Prostate gland (tissue), 2 donors: ENCODE results near the gene RPL34. TPM values are rescaled to one million over a fixed set of nuclear protein-coding genes. Genes with fewer than 3 reads are reported as not detected.

Source experiments
- DNase-seq: peaks from one replicate; pipeline ENCODE4 v3.0.0-alpha.2; 2019; ENCODE audit warnings: low spot score
- H3K27ac ChIP-seq, 2 donors: fragments of 200-600 bp; sonication (generic); 2 replicates each; pipeline ENCODE4 v1.5.1; 2017 to 2019
- H3K27me3 ChIP-seq: fragments of 200-600 bp; sonication (generic); replicated peaks from 2 replicates; pipeline ENCODE4 v1.5.1; 2019; ENCODE audit not compliant: insufficient read depth
- H3K36me3 ChIP-seq, 2 donors: fragments of 200-600 bp; sonication (generic); 1 replicate in 1 of 2; 2 replicates in 1 of 2; pipeline versions ENCODE4 v1.5.1 to v1.8.1; 2017 to 2019
- H3K4me1 ChIP-seq: fragments of 200-600 bp; sonication (generic); replicated peaks from 2 replicates; pipeline ENCODE4 v1.5.1; 2019
- H3K4me3 ChIP-seq, 2 donors: fragments of 200-600 bp; sonication (generic); 2 replicates each; pipeline ENCODE4 v1.5.1; 2017 to 2019
- H3K9me3 ChIP-seq: fragments of 200-600 bp; sonication (generic); 2 replicates; pipeline ENCODE4 v1.5.1; 2017
- CTCF ChIP-seq, 4 experiments: fragments of 200-600 bp in 2 of 4; fragments of 450-650 bp in 2 of 4; sonication (generic) in 2 of 4; IDR thresholded peaks; 1 replicate in 3 of 4; 2 replicates in 1 of 4; pipeline ENCODE4 v1.5.1; 2016 to 2019; ENCODE audit warnings: antibody characterized with exemption in 4 of 4, mild to moderate bottlenecking in 2 of 4, moderate library complexity in 2 of 4
- POLR2A ChIP-seq: fragments of 450-650 bp; IDR thresholded peaks from one replicate; pipeline ENCODE4 v1.6.1; 2016; ENCODE audit warnings: antibody characterized with exemption, mild to moderate bottlenecking
- POLR2AphosphoS5 ChIP-seq: sonication (generic); formaldehyde crosslinking; IDR thresholded peaks from one replicate; pipeline ENCODE4 v1.6.1; 2017; ENCODE audit warnings: antibody characterized with exemption
- whole genome bisulfite sequencing: methylation state at CpG from one replicate; pipeline ENCODE4 v1.1.5; 2018; 5-methylcytosine and 5-hydroxymethylcytosine counted together
- intact Hi-C: fragments of 100-400 bp; cut with DNase I; formaldehyde crosslinking; loops from one replicate; pipeline ENCODE4 v1.14.2; 2022
- total RNA-seq, 2 donors: library from RNA; depleted of rRNA; stranded (reverse); fragments of >200 nt; gene quantifications; one replicate each; pipeline ENCODE4 v1.1.0, GENCODE V29; 2016

The RPL34 gene
- total RNA-seq, 2 donors from 2014 or later, result 581 to 1,081 TPM

- intact Hi-C loops, result no loop called here
- no peak for DNase-seq
- 89% methylated on average over 1 of the region's 1 CpG for WGBS
- Histone ChIP-seq H3K27me3 (no peaks in the 10 kb centered on the region), H3K4me3 (no peak overlapping the region), H3K9me3 (no peaks in the 10 kb centered on the region), H3K4me1 (no peaks in the 10 kb centered on the region), H3K27ac (no peak overlapping the region), H3K36me3 (no peaks in the 10 kb centered on the region)
- TF ChIP-seq POLR2A (no peak), CTCF (IDR thresholded peaks at IDR 0.05) (no peak), POLR2AphosphoS5 (no peak)
These were observed 15.9 kb downstream of the RPL34 start for GRCh38 chr4:108636246-108636645.

- Histone ChIP-seq H3K9me3 (no peaks in the 10 kb centered on the region), H3K4me1 (no peaks in the 10 kb centered on the region), H3K27ac (no peak overlapping the region), H3K36me3 (no peaks in the 10 kb centered on the region), H3K27me3 (no peaks in the 10 kb centered on the region), H3K4me3 (no peak overlapping the region)
- WGBS, result 52% methylated on average over 2 of the region's 2 CpGs
- intact Hi-C loops, result no loop called here
- no peak for DNase-seq
- TF ChIP-seq CTCF (IDR thresholded peaks at IDR 0.05) (no peak), POLR2AphosphoS5 (no peak), POLR2A (no peak)
These were observed 17.5 kb downstream of the RPL34 start for GRCh38 chr4:108637856-108638255.

GRCh38 chr4:108644237-108644636 is 23.9 kb downstream of the RPL34 start:
- Histone ChIP-seq H3K4me1 (no peaks in the 10 kb centered on the region), H3K27me3 (no peaks in the 10 kb centered on the region), H3K9me3 (no peaks in the 10 kb centered on the region), H3K36me3 (no peaks in the 10 kb centered on the region), H3K27ac (no peak overlapping the region), H3K4me3 (no peak overlapping the region)
- no peak for TF ChIP-seq POLR2A
- DNase-seq, result no peak
- WGBS, result 31% methylated on average over 1 of the region's 1 CpG
- intact Hi-C loops, result no loop called here

- no peak for TF ChIP-seq POLR2A
- TF ChIP-seq CTCF (IDR thresholded peaks at IDR 0.05), result no peak
- TF ChIP-seq POLR2AphosphoS5, result no peak
- DNase-seq, result no peak
- Histone ChIP-seq H3K27me3 (no peaks in the 10 kb centered on the region), H3K36me3 (no peaks in the 10 kb centered on the region), H3K9me3 (no peaks in the 10 kb centered on the region), H3K27ac (no peak overlapping the region), H3K4me3 (no peak overlapping the region), H3K4me1 (no peaks in the 10 kb centered on the region)
- intact Hi-C loops, result no loop called here
- 82% methylated on average over 3 of the region's 3 CpGs for WGBS
These were observed 26.3 kb downstream of the RPL34 start for GRCh38 chr4:108646706-108647105.

GRCh38 chr4:108649863-108650211 is 29.5 kb downstream of the RPL34 start:
- no peaks in the 10 kb centered on the region for H3K4me1 ChIP-seq
- H3K27ac ChIP-seq, result peak overlapping the region; percentile 81 to 88
- H3K9me3 ChIP-seq, result no peaks in the 10 kb centered on the region
- no peak for DNase-seq
- intact Hi-C loops, result no loop called here
- H3K36me3 ChIP-seq, result no peaks in the 10 kb centered on the region
- peak overlapping the region in 1 of 2 donors; percentile 74 for H3K4me3 ChIP-seq
- TF ChIP-seq POLR2A, result no peak
- WGBS, result under 1% methylated on average over 6 of the region's 6 CpGs
- no peaks in the 10 kb centered on the region for H3K27me3 ChIP-seq

GRCh38 chr4:108650212-108651013 is 30.0 kb downstream of the RPL34 start, which contains the start of gene OSTC:
Gene OSTC, plus strand, starts transcription at chr4:108650599. Its CDS starts 57 bp downstream, at chr4:108650656.
- H3K9me3 ChIP-seq, result no peaks in the 10 kb centered on the region
- peak; percentile 95 for DNase-seq
- H3K36me3 ChIP-seq, result no peaks in the 10 kb centered on the region
- H3K4me1 ChIP-seq, result no peaks in the 10 kb centered on the region
- WGBS, result under 1% methylated on average over 45 of the region's 45 CpGs
- peak within 1 kb of the TSS; percentile 74 to 80 for H3K4me3 ChIP-seq
- H3K27me3 ChIP-seq, result no peaks in the 10 kb centered on the region
- intact Hi-C loops, result no loop called here
- TF ChIP-seq POLR2AphosphoS5, result peak; percentile 94
- peak; percentile 60 for TF ChIP-seq POLR2A
- TF ChIP-seq CTCF (IDR thresholded peaks at IDR 0.05), result peak in 1 of 4 experiments; percentile 14
- peak within 1 kb of the TSS; percentile 81 to 88 for H3K27ac ChIP-seq
